Stomach (tissue), 9 donors: Measurements from ENCODE around the gene VEZF1. TPM values are rescaled to one million over a fixed set of nuclear protein-coding genes. Genes with fewer than 3 reads are reported as not detected.

ENCODE experiments used
- DNase-seq, 2 donors: peaks; one replicate each; pipeline versions ENCODE4 v3.0.0 to v3.0.0-alpha.2; 2013 to 2019
- H3K27ac ChIP-seq, 5 donors: fragments of 200-600 bp in 4 of 5; sonication (generic) in 4 of 5; one replicate each; pipeline ENCODE4 v1.5.1; 2013 to 2019; ENCODE audit warnings: mild to moderate bottlenecking in 1 of 5, moderate library complexity in 1 of 5
- H3K27me3 ChIP-seq, 3 donors: fragments of 200-600 bp; sonication (generic); one replicate each; pipeline ENCODE4 v1.5.1; 2017 to 2019; ENCODE audit warnings: mixed run types in 1 of 3
- H3K36me3 ChIP-seq, 4 donors: fragments of 200-600 bp; sonication (generic); 1 replicate in 3 of 4; 2 replicates in 1 of 4; pipeline ENCODE4 v1.5.1; 2016 to 2019
- H3K4me1 ChIP-seq, 4 donors: fragments of 200-600 bp; sonication (generic); one replicate each; pipeline ENCODE4 v1.5.1; 2016 to 2019
- H3K4me3 ChIP-seq, 4 donors: fragments of 200-600 bp; sonication (generic) in 3 of 4; one replicate each; pipeline ENCODE4 v1.5.1; 2016 to 2019; ENCODE audit warnings: mild to moderate bottlenecking in 1 of 4
- H3K9me3 ChIP-seq, 4 donors: fragments of 200-600 bp; sonication (generic); one replicate each; pipeline ENCODE4 v1.5.1; 2016 to 2019
- EP300 ChIP-seq: sonication (generic); formaldehyde crosslinking; IDR thresholded peaks from one replicate; pipeline ENCODE4 v1.6.1; 2017; ENCODE audit warnings: antibody characterized with exemption
- POLR2A ChIP-seq, 4 donors: fragments of 450-650 bp; IDR thresholded peaks; one replicate each; pipeline ENCODE4 v1.6.1; 2016; ENCODE audit warnings: antibody characterized with exemption in 4 of 4, control low read depth in 2 of 4, mild to moderate bottlenecking in 1 of 4, moderate library complexity in 1 of 4
- POLR2AphosphoS5 ChIP-seq, 3 donors: sonication (generic); formaldehyde crosslinking; IDR thresholded peaks; one replicate each; pipeline ENCODE4 v1.6.1; 2016; ENCODE audit warnings: antibody characterized with exemption in 3 of 3
- WGBS, 5 donors: extraction: QIAGEN DNeasy Blood & Tissue Kit in 3 of 5; methylation state at CpG; one replicate each; pipeline versions ENCODE4 v1.1.5 to v1.1.7; 2013 to 2018; 5-methylcytosine and 5-hydroxymethylcytosine counted together
- intact Hi-C: fragments of 100-400 bp; cut with DNase I; formaldehyde crosslinking; loops from one replicate; pipeline ENCODE4 v1.15.1; 2023; ENCODE audit warnings: low total_unique reads
- polyA plus RNA-seq, 3 donors: library from polyadenylated mRNA; stranded (reverse); fragments of 200-250 nt; gene quantifications; one replicate each; pipeline ENCODE4 v1.2.3, GENCODE V29; 2013
- total RNA-seq, 5 donors: library from RNA; depleted of rRNA; stranded (reverse); fragments of >200 nt; gene quantifications; one replicate each; pipeline versions ENCODE4 v1.1.0 to v1.2.3, GENCODE V29; 2014 to 2016
- TF ChIP-seq, protein P1 (sequence below), 7 experiments: fragments of 450-650 bp in 4 of 7; fragments of 200-600 bp in 3 of 7; sonication (generic) in 3 of 7; IDR thresholded peaks; one replicate each; pipeline ENCODE4 v1.5.1; 2016 to 2019; ENCODE audit warnings: antibody characterized with exemption in 7 of 7, control low read depth in 2 of 7, mild to moderate bottlenecking in 1 of 7
- donor health status: healthy with polysubstance abuse.
- donor health status: Bipolar disorder and iron deficiency.
- donor health status: healthy.

VEZF1 gene
- total and polyA plus RNA-seq, 8 donors, result 7.8 to 103 (median 24.1) TPM

DNA sequence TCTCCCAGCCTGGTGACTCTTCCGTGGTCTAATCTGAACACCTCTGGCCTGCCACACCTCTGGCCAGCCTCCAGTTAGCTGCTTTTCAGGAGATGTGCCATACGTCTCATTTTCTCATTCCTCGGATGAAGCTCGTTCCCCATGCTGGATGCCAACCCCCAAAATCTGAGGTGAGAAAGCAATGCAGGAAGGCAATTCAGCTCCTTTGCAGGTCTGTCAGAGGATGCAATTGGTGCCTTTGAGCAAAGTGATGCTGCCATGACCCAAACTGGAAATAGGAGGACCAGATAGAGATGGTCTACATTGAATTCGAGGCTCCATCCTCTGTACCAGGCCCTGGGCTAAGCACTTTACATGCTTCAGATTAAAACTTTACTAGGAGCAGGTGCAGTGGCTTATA, 21.8 kb downstream of the VEZF1 start:
- H3K27ac ChIP-seq, result no peak overlapping the region
- intact Hi-C loops, result no loop called here
- WGBS, 5 donors, result 74 to 96% (median 86%) methylated on average over 5 of the region's 5 CpGs

DNA sequence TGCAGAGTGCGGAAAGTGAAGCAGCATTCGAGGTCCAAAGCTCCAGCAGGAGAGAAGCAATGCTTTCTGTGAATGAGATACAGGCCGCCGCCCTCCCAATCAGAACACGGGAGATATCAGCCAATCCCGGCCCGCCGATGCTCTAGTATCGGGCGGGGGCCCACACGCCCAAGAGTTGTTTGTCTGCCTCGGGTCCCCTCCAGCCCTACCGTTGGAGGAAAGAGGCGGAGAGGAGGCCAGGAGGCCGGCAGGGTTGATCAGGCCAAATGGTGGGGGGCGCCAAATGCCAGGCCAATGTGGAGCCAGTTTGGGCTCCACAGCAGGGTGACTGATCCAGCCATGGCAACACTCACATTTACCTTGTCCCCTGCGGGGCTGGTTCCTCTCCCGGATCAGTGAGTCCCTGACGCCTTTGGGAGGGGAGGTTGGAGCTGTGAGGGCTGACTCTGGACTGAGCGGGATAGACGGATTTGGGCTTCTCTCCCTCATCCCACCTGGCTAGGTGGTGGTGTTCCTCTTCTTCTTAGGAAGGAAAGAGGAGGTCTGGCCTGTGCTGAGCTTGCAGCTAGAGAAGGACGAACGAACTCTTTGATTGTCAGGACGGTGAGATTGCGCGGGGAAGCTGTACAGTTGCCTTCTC, 22.4 kb downstream of the VEZF1 start:
- DNase-seq, result no peak
- 79 to 85% (median 84%) methylated on average over 21 to 26 of the region's 26 CpGs for WGBS, 5 donors
- TF ChIP-seq POLR2AphosphoS5 (IDR thresholded peaks at IDR 0.05), result no peak
- TF ChIP-seq, protein P1, sequence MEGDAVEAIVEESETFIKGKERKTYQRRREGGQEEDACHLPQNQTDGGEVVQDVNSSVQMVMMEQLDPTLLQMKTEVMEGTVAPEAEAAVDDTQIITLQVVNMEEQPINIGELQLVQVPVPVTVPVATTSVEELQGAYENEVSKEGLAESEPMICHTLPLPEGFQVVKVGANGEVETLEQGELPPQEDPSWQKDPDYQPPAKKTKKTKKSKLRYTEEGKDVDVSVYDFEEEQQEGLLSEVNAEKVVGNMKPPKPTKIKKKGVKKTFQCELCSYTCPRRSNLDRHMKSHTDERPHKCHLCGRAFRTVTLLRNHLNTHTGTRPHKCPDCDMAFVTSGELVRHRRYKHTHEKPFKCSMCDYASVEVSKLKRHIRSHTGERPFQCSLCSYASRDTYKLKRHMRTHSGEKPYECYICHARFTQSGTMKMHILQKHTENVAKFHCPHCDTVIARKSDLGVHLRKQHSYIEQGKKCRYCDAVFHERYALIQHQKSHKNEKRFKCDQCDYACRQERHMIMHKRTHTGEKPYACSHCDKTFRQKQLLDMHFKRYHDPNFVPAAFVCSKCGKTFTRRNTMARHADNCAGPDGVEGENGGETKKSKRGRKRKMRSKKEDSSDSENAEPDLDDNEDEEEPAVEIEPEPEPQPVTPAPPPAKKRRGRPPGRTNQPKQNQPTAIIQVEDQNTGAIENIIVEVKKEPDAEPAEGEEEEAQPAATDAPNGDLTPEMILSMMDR (IDR thresholded peaks at IDR 0.05), result no peak
- TF ChIP-seq EP300, result no peak
- TF ChIP-seq POLR2A (IDR thresholded peaks at IDR 0.05), result no peak
- H3K27ac ChIP-seq, result no peak overlapping the region
- H3K36me3 ChIP-seq, result no peaks in the 10 kb centered on the region
- peaks cover 0 to 3% (median 0%) of the 10 kb centered on the region in 4 donors for H3K4me1 ChIP-seq
- H3K9me3 ChIP-seq, result no peaks in the 10 kb centered on the region
- intact Hi-C loops, result no loop called here
- H3K27me3 ChIP-seq, result no peaks in the 10 kb centered on the region
- H3K4me3 ChIP-seq, result no peak overlapping the region

More for the DNA sequence above, 21.8 kb downstream of the VEZF1 start:
- TF ChIP-seq, protein P1 (IDR thresholded peaks at IDR 0.05), result no peak
- TF ChIP-seq POLR2AphosphoS5 (IDR thresholded peaks at IDR 0.05) (no peak), EP300 (no peak), POLR2A (IDR thresholded peaks at IDR 0.05) (no peak)
- H3K9me3 ChIP-seq, result no peaks in the 10 kb centered on the region
- no peak overlapping the region for H3K4me3 ChIP-seq
- no peaks in the 10 kb centered on the region for H3K4me1 ChIP-seq
- no peak for DNase-seq
- no peaks in the 10 kb centered on the region for H3K36me3 ChIP-seq
- H3K27me3 ChIP-seq, result no peaks in the 10 kb centered on the region

DNA sequence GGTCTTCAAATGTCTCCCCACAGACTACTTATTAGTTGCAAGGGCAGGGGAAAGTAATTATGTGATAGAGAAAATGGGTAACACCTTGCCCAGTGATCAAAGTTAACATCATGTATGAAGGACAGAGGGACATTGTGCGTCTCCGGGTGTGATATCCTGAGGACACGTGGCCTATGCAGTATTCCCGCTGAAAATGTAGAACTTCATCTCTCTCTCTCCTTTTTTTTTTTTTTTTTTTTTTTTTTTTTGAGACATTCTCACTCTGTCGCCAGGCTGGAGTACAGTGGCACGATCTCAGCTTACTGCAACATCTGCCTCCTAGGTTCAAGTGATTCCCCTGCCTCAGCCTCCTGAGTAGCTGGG, 24.9 kb downstream of the VEZF1 start:
- WGBS, 5 donors, result 85 to 98% (median 95%) methylated on average over 6 of the region's 6 CpGs
- Histone ChIP-seq H3K4me3 (no peak overlapping the region), H3K9me3 (no peaks in the 10 kb centered on the region), H3K4me1 (peaks cover 0 to 4% (median 0%) of the 10 kb centered on the region in 4 donors), H3K27ac (no peak overlapping the region), H3K36me3 (no peaks in the 10 kb centered on the region), H3K27me3 (no peaks in the 10 kb centered on the region)
- TF ChIP-seq POLR2AphosphoS5 (IDR thresholded peaks at IDR 0.05) (no peak), POLR2A (IDR thresholded peaks at IDR 0.05) (no peak), EP300 (no peak)
- TF ChIP-seq, protein P1 (IDR thresholded peaks at IDR 0.05), result no peak
- intact Hi-C loops, result no loop called here
- DNase-seq, result no peak

DNA sequence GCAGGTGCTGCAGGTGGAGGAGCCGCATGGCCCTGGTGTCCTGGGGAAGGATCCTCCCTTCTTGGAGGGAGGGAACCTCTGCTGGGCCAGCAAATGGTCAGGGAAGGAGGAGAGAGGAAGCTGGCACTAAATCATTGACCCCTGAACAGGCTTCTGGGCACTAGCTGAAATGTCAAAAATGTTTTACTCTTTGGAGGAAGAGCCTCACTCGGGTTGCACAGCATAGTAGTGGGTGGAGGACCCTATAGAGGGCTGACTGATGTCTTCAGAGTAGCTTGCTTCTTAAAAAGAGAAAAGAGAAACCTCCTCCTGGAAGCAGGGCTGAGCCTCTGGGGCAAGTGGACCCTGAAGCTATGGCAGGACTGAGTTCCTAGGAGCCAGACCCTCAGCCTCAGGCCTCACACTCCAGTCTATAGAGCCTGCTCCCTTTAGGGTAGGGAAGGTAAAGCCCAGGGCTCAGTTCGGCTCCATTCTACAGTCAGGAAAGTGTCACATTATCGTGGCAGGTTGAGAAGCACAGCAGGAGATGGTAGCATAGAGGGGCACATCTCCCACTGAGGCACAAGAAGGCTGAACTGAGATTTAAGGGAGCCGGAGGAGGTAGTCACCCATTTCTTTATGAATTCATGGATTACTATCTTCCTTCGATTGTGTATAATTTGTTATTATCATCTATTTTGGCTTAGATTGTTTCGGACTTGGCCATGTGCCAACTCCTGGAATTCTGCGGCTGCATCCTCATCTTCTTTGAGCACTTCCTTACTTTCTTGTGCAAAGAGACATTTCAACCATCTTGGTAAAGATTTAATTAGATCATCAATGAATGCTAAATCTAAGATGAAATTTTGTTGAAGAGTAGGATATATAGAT, 25.5 kb downstream of the VEZF1 start:
- no peaks in the 10 kb centered on the region for H3K36me3 ChIP-seq
- DNase-seq, result no peak
- H3K4me3 ChIP-seq, result no peak overlapping the region
- H3K4me1 ChIP-seq, result peaks cover 0 to 4% (median 0%) of the 10 kb centered on the region in 4 donors
- H3K27ac ChIP-seq, result no peak overlapping the region
- TF ChIP-seq POLR2AphosphoS5 (IDR thresholded peaks at IDR 0.05) (no peak), POLR2A (IDR thresholded peaks at IDR 0.05) (no peak), EP300 (no peak)
- TF ChIP-seq, protein P1 (IDR thresholded peaks at IDR 0.05), result no peak
- intact Hi-C loops, result no loop called here
- H3K9me3 ChIP-seq, result no peaks in the 10 kb centered on the region
- WGBS, 5 donors, result 76 to 83% (median 79%) methylated on average over 8 of the region's 8 CpGs
- no peaks in the 10 kb centered on the region for H3K27me3 ChIP-seq
